ENCODE data around the gene E4F1.

DNA sequence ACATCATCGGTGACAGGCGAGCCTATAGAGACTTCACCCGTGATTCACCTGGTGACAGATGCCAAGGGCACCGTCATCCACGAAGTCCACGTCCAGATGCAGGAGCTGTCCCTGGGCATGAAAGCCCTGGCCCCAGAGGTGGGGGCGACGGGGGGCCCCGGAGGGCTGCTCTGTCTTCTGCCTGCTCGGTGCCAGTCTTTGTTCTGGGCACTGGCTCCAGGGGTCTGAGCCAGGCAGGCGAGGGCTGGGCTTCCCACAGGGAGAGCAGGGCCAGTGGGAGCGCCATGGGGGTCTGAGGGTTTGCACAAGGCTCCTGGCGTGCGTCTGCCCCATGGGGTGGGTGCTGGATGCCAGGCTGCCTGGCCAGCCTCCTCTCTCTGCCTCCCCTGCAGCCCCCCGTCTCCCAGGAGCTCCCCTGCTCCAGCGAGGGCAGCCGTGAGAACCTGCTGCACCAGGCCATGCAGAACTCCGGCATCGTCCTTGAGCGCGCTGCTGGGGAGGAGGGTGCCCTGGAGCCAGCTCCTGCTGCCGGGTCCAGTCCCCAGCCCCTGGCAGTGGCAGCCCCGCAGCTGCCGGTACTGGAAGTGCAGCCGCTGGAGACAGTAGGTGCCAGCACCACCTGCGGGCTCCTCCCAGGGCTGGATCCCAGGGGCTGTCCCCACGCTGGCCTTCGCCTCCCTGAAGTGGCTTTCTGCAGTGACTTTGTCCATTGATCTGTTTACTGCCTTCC is 9.8 kb downstream of the E4F1 start:
- TF ChIP-seq, protein P1, sequence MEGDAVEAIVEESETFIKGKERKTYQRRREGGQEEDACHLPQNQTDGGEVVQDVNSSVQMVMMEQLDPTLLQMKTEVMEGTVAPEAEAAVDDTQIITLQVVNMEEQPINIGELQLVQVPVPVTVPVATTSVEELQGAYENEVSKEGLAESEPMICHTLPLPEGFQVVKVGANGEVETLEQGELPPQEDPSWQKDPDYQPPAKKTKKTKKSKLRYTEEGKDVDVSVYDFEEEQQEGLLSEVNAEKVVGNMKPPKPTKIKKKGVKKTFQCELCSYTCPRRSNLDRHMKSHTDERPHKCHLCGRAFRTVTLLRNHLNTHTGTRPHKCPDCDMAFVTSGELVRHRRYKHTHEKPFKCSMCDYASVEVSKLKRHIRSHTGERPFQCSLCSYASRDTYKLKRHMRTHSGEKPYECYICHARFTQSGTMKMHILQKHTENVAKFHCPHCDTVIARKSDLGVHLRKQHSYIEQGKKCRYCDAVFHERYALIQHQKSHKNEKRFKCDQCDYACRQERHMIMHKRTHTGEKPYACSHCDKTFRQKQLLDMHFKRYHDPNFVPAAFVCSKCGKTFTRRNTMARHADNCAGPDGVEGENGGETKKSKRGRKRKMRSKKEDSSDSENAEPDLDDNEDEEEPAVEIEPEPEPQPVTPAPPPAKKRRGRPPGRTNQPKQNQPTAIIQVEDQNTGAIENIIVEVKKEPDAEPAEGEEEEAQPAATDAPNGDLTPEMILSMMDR (conservative IDR thresholded peaks at IDR 0.05 in 1 of 2, IDR thresholded peaks at IDR 0.05 in 1 of 2; ENCODE audit: low read depth in 1 of 2, low read length in 2 of 2): no peak
- no peak for TF ChIP-seq EZH2 (IDR thresholded peaks at IDR 0.05; ENCODE audit: low read length, missing control alignments)

Data from fibroblast of lung (primary cell).